GM12891 (cell line): ENCODE measurements around the gene E2F3.

Experiments used
- POLR2A ChIP-seq: IDR thresholded peaks from 2 replicates; pipeline ENCODE4 v1.6.1; 2011; ENCODE audit warnings: low read depth, low read length, control low read depth
- SPI1 ChIP-seq: IDR thresholded peaks from 2 replicates; pipeline ENCODE4 v1.6.1; 2011; ENCODE audit warnings: low read depth, low read length, control low read depth

DNA sequence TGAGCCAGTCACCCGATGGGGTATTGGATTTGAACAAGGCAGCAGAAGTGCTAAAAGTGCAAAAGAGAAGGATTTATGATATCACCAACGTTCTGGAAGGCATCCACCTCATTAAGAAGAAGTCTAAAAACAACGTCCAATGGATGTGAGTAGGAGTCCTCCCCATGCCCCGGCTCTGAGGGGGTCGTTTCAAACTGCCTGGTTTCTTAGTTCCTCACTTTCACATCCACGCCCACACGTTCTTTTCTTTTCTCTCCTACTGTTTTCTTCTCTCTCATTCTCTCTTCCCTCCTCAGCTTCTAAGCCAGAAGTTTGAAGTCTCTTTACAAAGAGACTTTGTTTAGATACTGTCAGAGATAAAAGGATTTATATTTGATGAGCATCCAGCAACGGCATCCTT, 79.6 kb downstream of the E2F3 start:
- TF ChIP-seq POLR2A (no peak), SPI1 (no peak)
